Natural killer cell (primary cell): ENCODE data around the gene EEFSEC. TPM values are rescaled to one million over a fixed set of nuclear protein-coding genes. Genes with fewer than 3 reads are reported as not detected.

Experiments
- ATAC-seq, 3 donors: fragments of 150-1000 bp in 2 of 3; fragments of 200-7000 bp in 1 of 3; cut with Tn5 transposase; 1 replicate in 1 of 3; 2 replicates in 2 of 3; pipeline ENCODE4 v1.10.0; 2021; ENCODE audit warnings: mild to moderate bottlenecking in 2 of 3, moderate library complexity in 2 of 3
- DNase-seq, 2 donors: peaks; one replicate each; pipeline versions ENCODE4 v3.0.0 to v3.0.0-alpha.2; 2013 to 2021; ENCODE audit warnings: mixed read lengths in 1 of 2
- H3K27ac ChIP-seq: one replicate; pipeline ENCODE4 v1.5.1; 2013; ENCODE audit warnings: mild to moderate bottlenecking, low read length
- H3K27me3 ChIP-seq: one replicate; pipeline ENCODE4 v1.6.1; 2013; ENCODE audit warnings: low read length; ENCODE audit not compliant: control insufficient read depth, insufficient read depth
- H3K36me3 ChIP-seq: one replicate; pipeline ENCODE4 v1.6.1; 2013; ENCODE audit warnings: low read length; ENCODE audit not compliant: control insufficient read depth, insufficient read depth
- H3K4me1 ChIP-seq: one replicate; pipeline ENCODE4 v1.6.1; 2013; ENCODE audit warnings: low read length; ENCODE audit not compliant: control insufficient read depth, insufficient read depth
- H3K4me3 ChIP-seq: one replicate; pipeline ENCODE4 v1.5.1; 2013; ENCODE audit warnings: low read length
- H3K9me3 ChIP-seq: one replicate; pipeline ENCODE4 v1.6.1; 2013; ENCODE audit warnings: low read length; ENCODE audit not compliant: control insufficient read depth, insufficient read depth
- H3K27ac Mint-ChIP-seq, 2 donors: one replicate each; pipeline ENCODE4 v1.8.0; 2022; ENCODE audit warnings: mild to moderate bottlenecking in 2 of 2, mixed read lengths in 2 of 2, moderate library complexity in 1 of 2
- H3K27me3 Mint-ChIP-seq, 2 donors: one replicate each; pipeline ENCODE4 v1.8.0; 2022; ENCODE audit warnings: low read depth in 2 of 2, mixed read lengths in 2 of 2
- H3K36me3 Mint-ChIP-seq: one replicate; pipeline ENCODE4 v1.8.0; 2022; ENCODE audit warnings: mixed read lengths
- H3K4me1 Mint-ChIP-seq, 2 donors: one replicate each; pipeline ENCODE4 v1.8.0; 2022; ENCODE audit warnings: mixed read lengths in 2 of 2
- H3K4me3 Mint-ChIP-seq: one replicate; pipeline ENCODE4 v1.8.0; 2022; ENCODE audit warnings: mild to moderate bottlenecking, moderate library complexity, mixed read lengths
- H3K9me3 Mint-ChIP-seq, 2 donors: one replicate each; pipeline ENCODE4 v1.8.0; 2022; ENCODE audit warnings: mixed read lengths in 2 of 2
- CTCF ChIP-seq: fragments of 200-600 bp; IDR thresholded peaks from one replicate; pipeline ENCODE4 v1.8.0; 2022; ENCODE audit warnings: antibody characterized with exemption
- WGBS: methylation state at CpG from one replicate; pipeline ENCODE4 v1.1.7; 2013; ENCODE audit warnings: missing lambda C conversion rate; ENCODE audit not compliant: insufficient coverage; 5-methylcytosine and 5-hydroxymethylcytosine counted together
- intact Hi-C: fragments of 100-400 bp; cut with micrococcal nuclease; formaldehyde crosslinking; loops from one replicate; pipeline ENCODE4 v1.14.2; 2022
- total RNA-seq, 4 donors: library from RNA; stranded (reverse); fragments of 120-200 nt in 1 of 4; gene quantifications; one replicate each; pipeline versions ENCODE4 v1.2.3 to v1.2.4, GENCODE V29; 2013 to 2022

The EEFSEC gene
- total RNA-seq, 3 donors from 2014 or later (not counting 1 experiment from before 2014, with no cell fraction given): 16.7 to 18.9 (median 17.6) TPM

GRCh38 chr3:128354788-128355542, 201.7 kb downstream of the EEFSEC start:
- peaks cover 0 to 8% of the 10 kb centered on the region in 2 donors for H3K4me1 Mint-ChIP-seq
- intact Hi-C loops: no loop called here
- DNase-seq (no peak), ATAC-seq (no peak)
- Histone ChIP-seq H3K9me3 (no peaks in the 10 kb centered on the region), H3K36me3 (peaks cover 5% of the 10 kb centered on the region), H3K4me3 (no peak overlapping the region), H3K27me3 (no peaks in the 10 kb centered on the region), H3K4me1 (no peaks in the 10 kb centered on the region), H3K27ac (no peak overlapping the region)
- no peak overlapping the region for H3K4me3 Mint-ChIP-seq
- H3K36me3 Mint-ChIP-seq: no peaks in the 10 kb centered on the region
- 95% methylated on average over 13 of the region's 13 CpGs for WGBS
- TF ChIP-seq CTCF: no peak
- H3K9me3 Mint-ChIP-seq: no peaks in the 10 kb centered on the region
- H3K27ac Mint-ChIP-seq: no peak overlapping the region
- H3K27me3 Mint-ChIP-seq: no peaks in the 10 kb centered on the region

- Histone ChIP-seq H3K27me3 (no peaks in the 10 kb centered on the region), H3K4me1 (no peaks in the 10 kb centered on the region), H3K36me3 (peaks cover 5% of the 10 kb centered on the region), H3K4me3 (no peak overlapping the region), H3K9me3 (no peaks in the 10 kb centered on the region), H3K27ac (no peak overlapping the region)
- intact Hi-C loops: no loop called here
- 95% methylated on average over 2 of the region's 2 CpGs for WGBS
- no peak for TF ChIP-seq CTCF
- Mint-ChIP-seq H3K36me3 (no peaks in the 10 kb centered on the region), H3K9me3 (no peaks in the 10 kb centered on the region), H3K4me3 (no peak overlapping the region), H3K27me3 (no peaks in the 10 kb centered on the region), H3K27ac (peak overlapping the region in 1 of 2 donors; percentile 17), H3K4me1 (peaks cover 0 to 8% of the 10 kb centered on the region in 2 donors)
- no peak for DNase-seq
- ATAC-seq: no peak
These were observed 202.2 kb downstream of the EEFSEC start for GRCh38 chr3:128355543-128355919.

GRCh38 chr3:128356822-128357221, 203.5 kb downstream of the EEFSEC start:
- no peak for ATAC-seq
- Mint-ChIP-seq H3K27me3 (no peaks in the 10 kb centered on the region), H3K36me3 (no peaks in the 10 kb centered on the region), H3K4me1 (peaks cover 0 to 8% of the 10 kb centered on the region in 2 donors), H3K4me3 (no peak overlapping the region), H3K27ac (no peak overlapping the region), H3K9me3 (no peaks in the 10 kb centered on the region)
- Histone ChIP-seq H3K36me3 (peaks cover 3% of the 10 kb centered on the region), H3K27me3 (no peaks in the 10 kb centered on the region), H3K9me3 (no peaks in the 10 kb centered on the region), H3K4me3 (no peak overlapping the region), H3K4me1 (no peaks in the 10 kb centered on the region), H3K27ac (no peak overlapping the region)
- no peak for DNase-seq
- WGBS: 100% methylated on average over 1 of the region's 1 CpG
- TF ChIP-seq CTCF: no peak
- intact Hi-C loops: no loop called here

GRCh38 chr3:128357538-128357937, 204.3 kb downstream of the EEFSEC start:
- intact Hi-C loops: no loop called here
- Mint-ChIP-seq H3K4me1 (peaks cover 0 to 8% of the 10 kb centered on the region in 2 donors), H3K36me3 (no peaks in the 10 kb centered on the region), H3K4me3 (no peak overlapping the region), H3K27ac (no peak overlapping the region), H3K9me3 (no peaks in the 10 kb centered on the region), H3K27me3 (no peaks in the 10 kb centered on the region)
- no peak for TF ChIP-seq CTCF
- H3K36me3 ChIP-seq: peaks cover 7% of the 10 kb centered on the region
- ATAC-seq (no peak), DNase-seq (no peak)
- H3K4me1 ChIP-seq: no peaks in the 10 kb centered on the region
- H3K9me3 ChIP-seq: no peaks in the 10 kb centered on the region
- no peak overlapping the region for H3K27ac ChIP-seq
- no peak overlapping the region for H3K4me3 ChIP-seq
- 95% methylated on average over 6 of the region's 6 CpGs for WGBS
- no peaks in the 10 kb centered on the region for H3K27me3 ChIP-seq
